GM10847 (cell line): Measurements from ENCODE around the gene CYP4F12.

Source experiments
- POLR2A ChIP-seq: IDR thresholded peaks from 2 replicates; pipeline ENCODE4 v1.6.1; 2011; ENCODE audit not compliant: insufficient read length; ENCODE audit errors: extremely low read depth

CYP4F12 gene

GRCh38 chr19:15641901-15642491 lies 30.9 kb upstream of the CYP4F12 start:
- no peak for TF ChIP-seq POLR2A

- no peak for TF ChIP-seq POLR2A
These were observed 30.1 kb upstream of the CYP4F12 start for GRCh38 chr19:15642807-15643206.

- TF ChIP-seq POLR2A = no peak
These were observed 29.5 kb upstream of the CYP4F12 start for GRCh38 chr19:15643387-15643786.

- TF ChIP-seq POLR2A = no peak
These were observed 28.7 kb upstream of the CYP4F12 start for GRCh38 chr19:15644066-15644741.

GRCh38 chr19:15644816-15645215 lies 28.1 kb upstream of the CYP4F12 start:
- no peak for TF ChIP-seq POLR2A

GRCh38 chr19:15649526-15649925 lies 23.4 kb upstream of the CYP4F12 start:
- TF ChIP-seq POLR2A = no peak

- no peak for TF ChIP-seq POLR2A
These were observed 21.1 kb upstream of the CYP4F12 start for GRCh38 chr19:15651791-15652190.

GRCh38 chr19:15652559-15653278 lies 20.2 kb upstream of the CYP4F12 start:
- no peak for TF ChIP-seq POLR2A

- no peak for TF ChIP-seq POLR2A
These were observed 16.4 kb upstream of the CYP4F12 start for GRCh38 chr19:15656467-15656866.

- no peak for TF ChIP-seq POLR2A
These were observed 9.6 kb upstream of the CYP4F12 start for GRCh38 chr19:15663247-15663646.

- TF ChIP-seq POLR2A = no peak
These were observed 6.7 kb upstream of the CYP4F12 start for GRCh38 chr19:15666186-15666585.

- no peak for TF ChIP-seq POLR2A
These were observed 6.0 kb upstream of the CYP4F12 start for GRCh38 chr19:15666883-15667282.

- TF ChIP-seq POLR2A = no peak
These were observed 3.4 kb upstream of the CYP4F12 start for GRCh38 chr19:15669440-15669839.

- no peak for TF ChIP-seq POLR2A
These were observed 3.0 kb upstream of the CYP4F12 start for GRCh38 chr19:15669891-15670290.

- no peak for TF ChIP-seq POLR2A
These were observed 1.6 kb upstream of the CYP4F12 start for GRCh38 chr19:15671237-15671821.
